ENCODE data around the gene TMEM109. TPM values are rescaled to one million over a fixed set of nuclear protein-coding genes. Genes with fewer than 3 reads are reported as not detected.

TMEM109 gene
- total and polyA plus RNA-seq, 2 experiments from 2014 or later, result 35.9 to 95.2 TPM

DNA sequence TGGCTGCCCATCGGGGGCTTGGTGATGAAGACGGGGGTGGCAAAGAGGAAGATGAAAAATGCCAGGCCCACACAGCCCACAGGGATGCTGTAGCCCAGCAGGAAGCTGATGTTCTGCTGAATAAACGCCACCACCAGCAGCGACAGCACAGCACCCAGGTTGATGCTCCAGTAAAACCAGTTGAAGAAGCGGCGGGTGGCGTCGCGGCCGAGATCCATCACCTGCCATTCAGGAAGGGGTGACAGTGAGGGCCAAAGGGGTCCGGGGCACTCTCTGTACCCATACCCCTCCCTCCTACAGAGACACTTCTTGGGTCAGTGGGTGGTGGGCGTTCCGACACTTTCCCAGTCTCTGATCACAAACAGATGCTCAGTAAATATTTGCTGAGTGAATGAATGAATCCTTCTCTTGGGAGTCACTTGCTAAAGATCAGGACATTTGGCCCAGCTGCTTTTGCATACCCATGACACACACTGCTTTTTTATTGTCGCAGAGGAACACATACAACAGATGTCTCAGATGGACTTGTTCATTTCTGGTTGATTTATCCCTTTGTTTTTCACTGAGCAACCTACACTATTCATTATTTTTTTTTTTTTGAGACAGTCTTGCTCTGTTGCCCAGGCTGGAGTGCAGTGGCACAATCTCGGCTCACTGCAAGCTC lies 32.8 kb downstream of the TMEM109 start:
- Histone ChIP-seq H3K4me2 (ENCODE audit: unreplicated experiment) (no peak overlapping the region), H3F3A (ENCODE audit: insufficient read depth) (no peaks in the 10 kb centered on the region), H3K27me3 (replicated peaks; ENCODE audit: insufficient read depth) (no peaks in the 10 kb centered on the region), H3K9me3 (ENCODE audit: low read depth) (no peaks in the 10 kb centered on the region), H3K4me3 (no peak overlapping the region), H3K4me1 (ENCODE audit: insufficient read depth) (no peaks in the 10 kb centered on the region), H3K36me3 (ENCODE audit: low read depth) (no peaks in the 10 kb centered on the region), H4K20me1 (ENCODE audit: insufficient read depth) (no peaks in the 10 kb centered on the region), H3K9ac (no peak overlapping the region), H3K79me2 (ENCODE audit: insufficient read depth) (no peaks in the 10 kb centered on the region), H2AFZ (no peak overlapping the region), H3K9me2 (ENCODE audit: insufficient read depth) (no peaks in the 10 kb centered on the region), H3K27ac (no peak overlapping the region)
- TF ChIP-seq EZH2phosphoT487 (IDR thresholded peaks at IDR 0.05; ENCODE audit: insufficient read depth, low read depth) (no peak), EZH2 (IDR thresholded peaks at IDR 0.05; ENCODE audit: insufficient read depth, poor library complexity, severe bottlenecking) (no peak)
- WGBS, 2 experiments (ENCODE audit: low coverage in 1 of 2, low lambda C conversion rate in 2 of 2, missing lambda C conversion rate in 2 of 2), result 68 to 74% methylated on average over 15 of the region's 15 CpGs
- DNase-seq, result no peak
- in situ Hi-C loops (cut with MboI), result no loop called here

- no peaks in the 10 kb centered on the region for H3K27me3 ChIP-seq (replicated peaks; ENCODE audit: insufficient read depth)
- TF ChIP-seq EZH2phosphoT487 (IDR thresholded peaks at IDR 0.05; ENCODE audit: insufficient read depth, low read depth), result no peak
- no peak for TF ChIP-seq EZH2 (IDR thresholded peaks at IDR 0.05; ENCODE audit: insufficient read depth, poor library complexity, severe bottlenecking)
- no peak overlapping the region for H3K4me2 ChIP-seq (ENCODE audit: unreplicated experiment)
Observed at GRCh38 chr11:60947700-60948099, 33.7 kb downstream of the TMEM109 start.

GRCh38 chr11:60948250-60948649 lies 34.3 kb downstream of the TMEM109 start:
- Histone ChIP-seq H3K27me3 (replicated peaks; ENCODE audit: insufficient read depth) (no peaks in the 10 kb centered on the region), H4K20me1 (ENCODE audit: insufficient read depth) (no peaks in the 10 kb centered on the region), H3F3A (ENCODE audit: insufficient read depth) (no peaks in the 10 kb centered on the region), H3K9me2 (ENCODE audit: insufficient read depth) (no peaks in the 10 kb centered on the region), H3K4me2 (ENCODE audit: unreplicated experiment) (no peak overlapping the region), H3K4me3 (no peak overlapping the region), H3K9me3 (ENCODE audit: low read depth) (no peaks in the 10 kb centered on the region), H3K9ac (no peak overlapping the region), H2AFZ (no peak overlapping the region), H3K27ac (no peak overlapping the region), H3K36me3 (ENCODE audit: low read depth) (no peaks in the 10 kb centered on the region), H3K4me1 (ENCODE audit: insufficient read depth) (no peaks in the 10 kb centered on the region), H3K79me2 (ENCODE audit: insufficient read depth) (no peaks in the 10 kb centered on the region)
- no peak for DNase-seq
- TF ChIP-seq EZH2phosphoT487 (IDR thresholded peaks at IDR 0.05; ENCODE audit: insufficient read depth, low read depth) (no peak), EZH2 (IDR thresholded peaks at IDR 0.05; ENCODE audit: insufficient read depth, poor library complexity, severe bottlenecking) (no peak)
- WGBS, 2 experiments (ENCODE audit: low coverage in 1 of 2, low lambda C conversion rate in 2 of 2, missing lambda C conversion rate in 2 of 2), result 93% methylated on average over 5 of the region's 5 CpGs
- in situ Hi-C loops (cut with MboI), result no loop called here

More at GRCh38 chr11:60947700-60948099, 33.7 kb downstream of the TMEM109 start:
- no peak overlapping the region for H3K9ac ChIP-seq
- WGBS, 2 experiments (ENCODE audit: low coverage in 1 of 2, low lambda C conversion rate in 2 of 2, missing lambda C conversion rate in 2 of 2), result 43 to 46% methylated on average over 2 of the region's 2 CpGs
- in situ Hi-C loops (cut with MboI), result no loop called here
- H3K79me2 ChIP-seq (ENCODE audit: insufficient read depth), result no peaks in the 10 kb centered on the region
- no peaks in the 10 kb centered on the region for H4K20me1 ChIP-seq (ENCODE audit: insufficient read depth)
- H3K9me3 ChIP-seq (ENCODE audit: low read depth), result no peaks in the 10 kb centered on the region
- no peaks in the 10 kb centered on the region for H3K36me3 ChIP-seq (ENCODE audit: low read depth)
- H3K4me3 ChIP-seq, result no peak overlapping the region
- no peak for DNase-seq
- no peak overlapping the region for H2AFZ ChIP-seq
- no peak overlapping the region for H3K27ac ChIP-seq
- H3F3A ChIP-seq (ENCODE audit: insufficient read depth), result no peaks in the 10 kb centered on the region
- no peaks in the 10 kb centered on the region for H3K4me1 ChIP-seq (ENCODE audit: insufficient read depth)
- no peaks in the 10 kb centered on the region for H3K9me2 ChIP-seq (ENCODE audit: insufficient read depth)

- DNase-seq, result no peak
- no peak overlapping the region for H3K4me3 ChIP-seq
- in situ Hi-C loops (cut with MboI), result no loop called here
- H3K27ac ChIP-seq, result no peak overlapping the region
- no peaks in the 10 kb centered on the region for H3K4me1 ChIP-seq (ENCODE audit: insufficient read depth)
- no peaks in the 10 kb centered on the region for H3K27me3 ChIP-seq (replicated peaks; ENCODE audit: insufficient read depth)
- no peak overlapping the region for H3K9ac ChIP-seq
- H3K4me2 ChIP-seq (ENCODE audit: unreplicated experiment), result no peak overlapping the region
- no peaks in the 10 kb centered on the region for H4K20me1 ChIP-seq (ENCODE audit: insufficient read depth)
- no peak for TF ChIP-seq EZH2phosphoT487 (IDR thresholded peaks at IDR 0.05; ENCODE audit: insufficient read depth, low read depth)
- no peak for TF ChIP-seq EZH2 (IDR thresholded peaks at IDR 0.05; ENCODE audit: insufficient read depth, poor library complexity, severe bottlenecking)
- H2AFZ ChIP-seq, result no peak overlapping the region
- WGBS, 2 experiments (ENCODE audit: low coverage in 1 of 2, low lambda C conversion rate in 2 of 2, missing lambda C conversion rate in 2 of 2), result 81 to 86% methylated on average over 6 of the region's 6 CpGs
- no peaks in the 10 kb centered on the region for H3K9me2 ChIP-seq (ENCODE audit: insufficient read depth)
- H3K9me3 ChIP-seq (ENCODE audit: low read depth), result no peaks in the 10 kb centered on the region
- no peaks in the 10 kb centered on the region for H3K79me2 ChIP-seq (ENCODE audit: insufficient read depth)
- no peaks in the 10 kb centered on the region for H3F3A ChIP-seq (ENCODE audit: insufficient read depth)
- H3K36me3 ChIP-seq (ENCODE audit: low read depth), result no peaks in the 10 kb centered on the region
Observed at GRCh38 chr11:60950024-60950423, 36.1 kb downstream of the TMEM109 start.

All from GM23248 (cell line).